WERI-Rb-1 (cell line): ENCODE measurements around the gene TNK2.
A peak's percentile ranks its signal among the peaks of the same experiment; 100 is the strongest.
"Not testable (repeated sequence)": the region's sequence is repeated elsewhere in the genome, so short reads cannot be mapped to it uniquely, and the experiment has no call there.

Source experiments
- DNase-seq: peaks from one replicate; pipeline ENCODE4 v3.0.0-alpha.2; 2020
- H3K27ac ChIP-seq: fragments of 250-450 bp; sonication (Bioruptor Pico); 2 replicates; pipeline ENCODE4 v1.5.1; 2020; ENCODE audit warnings: mild to moderate bottlenecking, moderate library complexity
- H3K27me3 ChIP-seq: fragments of 250-450 bp; sonication (Bioruptor Pico); 2 replicates; pipeline ENCODE4 v1.5.1; 2021; ENCODE audit warnings: mild to moderate bottlenecking, low read depth, moderate library complexity; ENCODE audit not compliant: insufficient read depth, severe bottlenecking
- H3K36me3 ChIP-seq: fragments of 250-450 bp; sonication (Bioruptor Pico); 2 replicates; pipeline ENCODE4 v1.5.1; 2020; ENCODE audit warnings: mild to moderate bottlenecking, moderate library complexity
- H3K4me3 ChIP-seq: 2 replicates; pipeline ENCODE4 v1.5.1; 2011; ENCODE audit warnings: low read depth, mild to moderate bottlenecking, control low read depth, low read length
- H3K9me3 ChIP-seq: fragments of 250-450 bp; sonication (Bioruptor Pico); 2 replicates; pipeline ENCODE4 v1.5.1; 2021; ENCODE audit warnings: mild to moderate bottlenecking, moderate library complexity; ENCODE audit not compliant: severe bottlenecking
- CTCF ChIP-seq: IDR thresholded peaks from 2 replicates; pipeline ENCODE4 v1.5.1; 2011; ENCODE audit warnings: low read depth, mild to moderate bottlenecking, control low read depth, inconsistent platforms, low read length

Gene TNK2

GRCh38 chr3:195918176-195918575 is 9.8 kb upstream of the TNK2 start:
- Histone ChIP-seq H3K27ac (no peak overlapping the region), H3K4me3 (no peak overlapping the region), H3K9me3 (no peaks in the 10 kb centered on the region), H3K27me3 (no peaks in the 10 kb centered on the region), H3K36me3 (no peaks in the 10 kb centered on the region)
- DNase-seq, result no peak
- no peak for TF ChIP-seq CTCF

GRCh38 chr3:195916991-195917390 is 8.6 kb upstream of the TNK2 start:
- no peak for DNase-seq
- Histone ChIP-seq H3K9me3 (no peaks in the 10 kb centered on the region), H3K4me3 (no peak overlapping the region), H3K36me3 (no peaks in the 10 kb centered on the region), H3K27me3 (no peaks in the 10 kb centered on the region), H3K27ac (no peak overlapping the region)
- no peak for TF ChIP-seq CTCF

- DNase-seq, result no peak
- H3K27ac ChIP-seq, result no peak overlapping the region
- H3K27me3 ChIP-seq, result no peaks in the 10 kb centered on the region
- no peak for TF ChIP-seq CTCF
- no peaks in the 10 kb centered on the region for H3K36me3 ChIP-seq
- no peak overlapping the region for H3K4me3 ChIP-seq
- H3K9me3 ChIP-seq, result no peaks in the 10 kb centered on the region
Observed at GRCh38 chr3:195916291-195916690, 7.9 kb upstream of the TNK2 start.

GRCh38 chr3:195914648-195915473 is 6.5 kb upstream of the TNK2 start:
- peak; percentile 76 for TF ChIP-seq CTCF
- H3K9me3 ChIP-seq, result no peaks in the 10 kb centered on the region
- peak overlapping the region; percentile 28 for H3K4me3 ChIP-seq
- DNase-seq, result peak; percentile 78
- peak overlapping the region; percentile 70 for H3K27ac ChIP-seq
- no peaks in the 10 kb centered on the region for H3K36me3 ChIP-seq
- no peaks in the 10 kb centered on the region for H3K27me3 ChIP-seq

- not testable (repeated sequence) for DNase-seq, H3K27me3 ChIP-seq, H3K4me3 ChIP-seq, H3K36me3 ChIP-seq, H3K9me3 ChIP-seq
- peak overlapping the region; percentile 36 for H3K27ac ChIP-seq
Observed at GRCh38 chr3:195914146-195914545, 5.8 kb upstream of the TNK2 start.

- Histone ChIP-seq H3K36me3 (no peaks in the 10 kb centered on the region), H3K4me3 (no peak overlapping the region), H3K27me3 (no peaks in the 10 kb centered on the region), H3K27ac (no peak overlapping the region), H3K9me3 (no peaks in the 10 kb centered on the region)
- no peak for TF ChIP-seq CTCF
- DNase-seq, result no peak
Observed at GRCh38 chr3:195913382-195913781, 5.0 kb upstream of the TNK2 start.
